ENCODE results near the gene FRMD4A.

GRCh38 chr10:13624630-13625029 is 706.1 kb downstream of the FRMD4A start:
- TF ChIP-seq CTCF (IDR thresholded peaks at IDR 0.05), result no peak
- TF ChIP-seq POLR2A (IDR thresholded peaks at IDR 0.05), result no peak
- TF ChIP-seq EP300 (IDR thresholded peaks at IDR 0.05), result no peak

Data from stomach (tissue), 4 donors.